Activated CD8-positive, alpha-beta memory T cell treated with anti-CD3 and anti-CD28 coated beads for 4 hours (primary cell): Measurements from ENCODE around the gene TRIM47.
"Not testable (repeated sequence)": the region's sequence is repeated elsewhere in the genome, so short reads cannot be mapped to it uniquely, and the experiment has no call there.

Source experiments
- DNase-seq, 2 donors: peaks; one replicate each; pipeline ENCODE4 v3.0.0-alpha.2; 2020; ENCODE audit warnings: low read depth in 2 of 2

TRIM47 gene

GRCh38 chr17:75891605-75892555 lies 13.5 kb upstream of the TRIM47 start:
- no peak for DNase-seq

GRCh38 chr17:75891022-75891604 lies 12.7 kb upstream of the TRIM47 start:
- DNase-seq = no peak

DNA sequence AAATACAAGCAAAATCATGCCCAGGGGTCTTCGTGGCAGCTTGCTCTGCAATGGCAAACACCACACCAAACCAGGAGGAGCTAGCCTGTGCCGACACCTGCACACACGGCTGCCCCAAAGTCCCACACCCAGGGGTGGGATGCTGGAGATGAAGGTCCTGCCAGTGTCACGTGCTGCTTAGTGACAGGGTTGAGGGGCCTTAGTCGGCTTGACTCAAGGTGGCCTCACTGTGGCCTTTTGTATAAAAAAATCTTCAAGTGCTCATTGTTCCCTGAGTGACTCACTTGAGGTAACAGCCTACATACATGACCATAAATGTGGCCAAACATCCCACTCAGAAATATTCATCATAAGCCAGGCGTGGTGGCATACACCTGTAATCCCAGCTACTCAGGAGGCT lies 11.1 kb upstream of the TRIM47 start:
- no peak for DNase-seq

GRCh38 chr17:75888484-75888883 lies 10.1 kb upstream of the TRIM47 start:
- DNase-seq = no peak

DNA sequence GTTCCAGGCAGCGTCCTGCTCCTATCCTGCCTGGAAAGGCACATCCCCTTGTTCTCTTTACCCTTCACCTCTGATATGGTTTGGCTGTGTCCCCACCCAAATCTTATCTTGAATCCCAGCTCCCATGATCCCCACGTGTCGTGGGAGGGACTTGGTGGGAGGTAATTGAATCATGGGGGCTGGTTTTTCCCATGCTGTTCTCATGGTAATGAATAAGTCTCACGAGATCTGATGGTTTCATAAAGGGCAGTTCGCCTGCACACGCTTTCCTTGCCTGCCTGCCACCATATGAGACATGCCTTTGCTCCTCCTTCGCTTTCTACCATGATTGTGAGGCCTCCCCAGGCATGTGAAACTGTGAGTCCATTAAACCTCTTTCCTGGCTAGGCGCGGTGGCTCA lies 7.5 kb upstream of the TRIM47 start:
- not testable (repeated sequence) for DNase-seq

- DNase-seq = no peak
Observed at GRCh38 chr17:75885431-75885830, 7.0 kb upstream of the TRIM47 start.

DNA sequence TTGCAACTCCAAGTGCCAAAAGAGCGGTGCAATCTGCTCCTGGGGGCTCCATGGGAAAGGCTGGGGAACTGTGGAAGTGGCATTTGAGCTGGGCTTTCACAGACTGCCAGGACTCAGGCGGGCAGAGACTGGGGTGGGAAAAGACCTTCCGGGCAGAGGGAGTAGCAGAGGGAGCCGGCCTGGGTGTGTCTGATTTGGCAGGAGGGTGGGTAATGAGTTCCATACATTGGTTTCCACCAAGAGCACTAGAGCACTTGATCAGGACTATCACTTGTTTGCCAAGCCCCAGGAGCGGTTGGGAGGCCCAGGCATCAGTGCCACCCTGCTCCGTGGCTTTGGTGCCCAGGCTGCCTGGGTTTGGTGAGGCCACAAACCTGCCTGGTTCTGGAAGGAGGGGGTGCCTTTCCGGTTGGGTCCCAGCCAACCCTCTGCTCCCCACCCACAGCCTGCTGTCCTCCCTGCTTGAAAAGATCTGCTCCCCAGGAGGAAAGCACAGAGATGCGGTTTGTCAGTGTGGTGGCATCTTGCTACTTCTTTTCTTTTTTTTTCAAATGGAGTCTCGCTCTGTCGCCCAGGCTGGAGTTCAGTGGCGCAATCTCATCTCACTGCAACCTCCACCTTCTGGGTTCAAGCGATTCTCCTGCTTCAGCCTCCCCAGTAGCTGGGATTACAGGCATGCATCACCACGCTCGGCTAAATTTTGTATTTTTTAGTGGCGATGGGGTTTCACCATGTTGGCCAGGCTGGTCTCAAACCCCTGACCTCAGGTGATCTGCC lies 3.5 kb upstream of the TRIM47 start:
- DNase-seq = no peak

DNA sequence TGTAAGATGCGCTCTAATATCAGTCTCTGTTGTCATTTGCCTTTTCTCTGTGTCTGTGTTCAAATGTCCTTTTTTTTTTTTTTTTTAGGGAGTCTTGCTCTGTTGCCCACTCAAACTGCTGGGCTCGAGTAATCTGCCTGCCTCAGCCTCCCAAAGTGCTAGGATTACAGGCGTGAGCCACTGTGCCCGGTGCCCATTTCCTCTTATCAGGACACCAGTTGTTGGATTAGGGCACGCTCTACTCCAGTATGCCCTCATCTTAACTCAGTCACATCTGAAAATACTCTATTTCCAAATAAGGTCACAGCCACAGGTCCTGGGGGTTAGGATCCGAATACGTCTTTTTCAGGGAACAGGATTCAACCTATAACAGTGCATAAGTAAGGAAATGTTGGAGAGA lies 1.9 kb upstream of the TRIM47 start:
- DNase-seq = no peak

- peak in 1 of 2 donors; percentile 45 for DNase-seq
Observed at GRCh38 chr17:75877752-75878173, 618 bp downstream of the TRIM47 start.

GRCh38 chr17:75876938-75877751 lies 1.2 kb downstream of the TRIM47 start:
- DNase-seq = no peak

DNA sequence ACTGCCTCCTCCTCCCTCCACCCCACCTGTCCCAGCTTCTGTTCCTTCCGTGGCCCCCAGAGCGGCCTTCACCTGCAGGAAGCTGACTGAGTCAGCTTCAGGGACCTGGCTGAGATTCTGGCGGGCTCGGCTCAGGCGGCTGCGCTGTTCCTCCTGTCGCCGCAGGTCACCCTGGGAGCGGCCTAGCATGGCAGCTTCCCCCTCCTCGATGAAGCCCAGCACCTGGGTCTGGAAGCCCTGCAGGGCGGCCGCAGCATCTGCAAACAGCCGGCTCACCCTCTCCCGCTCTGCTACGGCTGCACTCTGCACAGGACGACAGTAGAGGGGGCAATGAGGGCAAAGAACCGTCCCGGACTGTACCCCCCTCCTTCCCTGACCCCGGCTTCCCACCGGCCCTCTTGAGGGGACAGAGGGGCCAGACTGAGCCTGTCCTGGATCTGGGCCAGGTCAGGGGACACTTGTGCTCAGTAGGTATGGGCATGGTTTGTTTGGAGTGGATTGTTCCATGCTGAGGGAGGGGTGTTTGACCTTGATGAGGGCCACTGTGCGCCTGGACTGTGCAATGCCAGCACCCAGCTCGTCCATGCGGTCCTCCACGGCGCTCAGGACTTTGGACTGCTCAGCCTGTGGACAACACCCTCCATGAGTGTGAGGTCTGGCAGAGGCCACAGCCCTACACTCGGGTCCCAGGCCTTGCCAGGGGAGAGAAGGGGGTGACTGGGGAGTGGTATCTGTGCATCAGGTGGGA lies 2.0 kb downstream of the TRIM47 start:
- DNase-seq = peak; percentile 33 to 60

DNA sequence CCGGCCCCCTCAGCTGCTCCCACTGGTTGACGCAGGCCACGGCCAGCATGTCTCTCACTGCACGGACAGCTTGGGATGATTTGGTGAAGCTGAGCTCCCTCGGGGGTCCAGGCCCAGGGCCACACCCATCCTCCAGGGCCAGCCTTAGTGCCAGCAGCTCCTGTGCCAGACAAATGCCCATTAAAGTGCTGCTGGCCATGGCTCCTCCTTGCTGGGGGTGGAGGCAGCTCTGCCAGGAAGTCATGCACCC lies 2.5 kb downstream of the TRIM47 start:
- no peak for DNase-seq

GRCh38 chr17:75875182-75875939 lies 3.0 kb downstream of the TRIM47 start:
- DNase-seq = no peak

DNA sequence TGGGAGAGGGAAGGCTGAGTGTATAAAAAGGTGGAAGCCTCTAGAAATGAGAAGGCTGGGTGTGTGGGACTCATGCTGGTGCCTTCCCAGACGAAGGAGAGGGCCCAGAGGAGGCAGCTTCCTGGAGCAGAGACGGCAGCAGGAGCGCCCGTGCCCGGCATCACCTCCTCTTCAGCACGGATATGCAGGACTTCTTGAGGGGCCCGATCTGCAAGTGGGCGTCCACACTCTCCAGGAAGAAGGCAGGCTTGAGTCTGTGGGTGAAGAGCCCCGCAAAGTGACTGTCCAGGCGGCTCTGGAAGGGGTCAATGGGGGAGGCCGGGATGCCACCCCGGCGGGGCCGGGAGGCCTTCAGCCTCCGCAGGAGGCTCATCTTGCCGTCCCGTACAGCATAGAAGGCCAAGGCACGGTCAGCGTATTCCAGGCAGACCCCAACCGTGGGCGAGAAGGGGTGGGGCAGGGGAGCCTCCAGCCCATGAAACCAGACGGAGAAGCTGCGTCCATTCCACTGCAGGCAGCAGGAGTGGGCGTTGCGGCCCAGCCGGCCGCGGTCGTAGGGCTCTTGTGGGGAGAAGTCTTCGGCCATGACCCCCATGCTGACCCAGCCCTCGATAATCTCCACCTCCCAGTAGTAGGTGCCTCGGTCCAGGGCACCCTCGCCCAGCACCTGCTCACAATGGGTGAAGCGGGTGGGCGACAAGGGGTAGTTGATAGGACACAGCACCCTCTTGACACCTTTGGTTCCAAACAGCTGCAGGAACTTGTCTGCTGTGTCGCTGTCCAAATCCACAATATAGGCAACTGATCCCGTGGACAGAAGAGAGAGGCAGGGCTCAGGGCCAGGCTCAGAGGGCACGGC lies 3.8 kb downstream of the TRIM47 start:
- no peak for DNase-seq

- DNase-seq = no peak
Observed at GRCh38 chr17:75873587-75874322, 4.6 kb downstream of the TRIM47 start.

GRCh38 chr17:75872434-75873351 lies 5.7 kb downstream of the TRIM47 start:
- DNase-seq = no peak

DNA sequence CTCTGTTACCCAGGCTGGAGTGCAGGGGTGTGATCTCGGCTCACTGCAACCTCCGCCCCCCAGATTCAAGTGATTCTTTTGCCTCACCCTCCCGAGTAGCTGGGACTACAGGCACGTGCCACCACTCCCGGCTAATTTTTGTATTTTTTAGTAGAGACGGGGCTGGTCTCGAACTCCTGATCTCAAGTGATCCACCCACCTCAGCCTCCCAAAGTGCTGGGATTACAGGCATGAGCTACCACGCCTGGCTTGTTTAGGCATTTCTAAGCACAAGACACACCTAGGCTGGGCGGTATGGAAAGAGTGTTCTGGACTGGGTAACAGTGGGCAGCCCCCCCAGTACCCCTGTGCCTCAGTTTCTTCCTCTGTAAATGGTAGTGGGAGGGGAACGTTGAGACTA lies 8.2 kb downstream of the TRIM47 start:
- DNase-seq = not testable (repeated sequence)
